Gastrocnemius medialis (tissue), 4 donors: ENCODE results near the gene MYL7.

Experiments used
- CTCF ChIP-seq, 5 experiments: fragments of 450-650 bp in 3 of 5; fragments of 200-600 bp in 2 of 5; sonication (generic) in 2 of 5; IDR thresholded peaks in 4 of 5; conservative IDR thresholded peaks in 1 of 5; 1 replicate in 4 of 5; 2 replicates in 1 of 5; pipeline ENCODE4 v1.5.1; 2016 to 2019; ENCODE audit warnings: antibody characterized with exemption in 5 of 5, mild to moderate bottlenecking in 3 of 5, moderate library complexity in 3 of 5
- POLR2A ChIP-seq, 2 donors: fragments of 450-650 bp; IDR thresholded peaks; one replicate each; pipeline ENCODE4 v1.6.1; 2017; ENCODE audit warnings: antibody characterized with exemption in 2 of 2, mild to moderate bottlenecking in 2 of 2, moderate library complexity in 2 of 2

- no peak for TF ChIP-seq CTCF (IDR thresholded peaks at IDR 0.05 in 4 of 5, conservative IDR thresholded peaks at IDR 0.05 in 1 of 5)
- TF ChIP-seq POLR2A (IDR thresholded peaks at IDR 0.05): no peak
Measured at GRCh38 chr7:44176486-44176885, 35.4 kb upstream of the MYL7 start.
